Right atrium auricular region (tissue), 2 donors: ENCODE results near the gene NCOR2. TPM values are rescaled to one million over a fixed set of nuclear protein-coding genes. Genes with fewer than 3 reads are reported as not detected.

Experiments
- DNase-seq: peaks from one replicate; pipeline ENCODE4 v3.0.0-alpha.2; 2019; ENCODE audit warnings: low spot score
- H3K27ac ChIP-seq, 2 donors: fragments of 200-600 bp; sonication (generic); 1 replicate in 1 of 2; 2 replicates in 1 of 2; pipeline ENCODE4 v1.5.1; 2016 to 2019
- H3K27me3 ChIP-seq, 2 donors: fragments of 200-600 bp; sonication (generic); one replicate each; pipeline versions ENCODE4 v1.5.1 to v1.6.0; 2017 to 2019
- H3K36me3 ChIP-seq: fragments of 200-600 bp; sonication (generic); one replicate; pipeline ENCODE4 v1.5.1; 2016
- H3K4me1 ChIP-seq, 2 donors: fragments of 200-600 bp; sonication (generic); one replicate each; pipeline versions ENCODE4 v1.5.1 to v1.6.0; 2017 to 2019
- H3K4me3 ChIP-seq, 2 donors: fragments of 200-600 bp; sonication (generic); 1 replicate in 1 of 2; 2 replicates in 1 of 2; pipeline ENCODE4 v1.5.1; 2017 to 2019; ENCODE audit warnings: mild to moderate bottlenecking in 1 of 2, moderate library complexity in 1 of 2
- H3K9me3 ChIP-seq, 2 donors: fragments of 200-600 bp; sonication (generic); one replicate each; pipeline ENCODE4 v1.5.1; 2019
- CTCF ChIP-seq, 2 donors: fragments of 200-600 bp; sonication (generic); IDR thresholded peaks; one replicate each; pipeline ENCODE4 v1.5.1; 2019; ENCODE audit warnings: antibody characterized with exemption in 2 of 2
- total RNA-seq, 2 donors: library from RNA; depleted of rRNA; stranded (reverse); fragments of >200 nt; gene quantifications; one replicate each; pipeline ENCODE4 v1.1.0, GENCODE V29; 2016

The NCOR2 gene
- total RNA-seq, 2 donors from 2014 or later: 62.9 to 104 TPM

- H3K27ac ChIP-seq: peak overlapping the region; percentile 25 to 64
- no peak for TF ChIP-seq CTCF (IDR thresholded peaks at IDR 0.05)
- DNase-seq: no peak
- no peaks in the 10 kb centered on the region for H3K27me3 ChIP-seq
- H3K4me1 ChIP-seq: peaks cover 0 to 90% of the 10 kb centered on the region in 2 donors
- H3K4me3 ChIP-seq: no peak overlapping the region
- no peaks in the 10 kb centered on the region for H3K9me3 ChIP-seq
- no peaks in the 10 kb centered on the region for H3K36me3 ChIP-seq
These were observed 12.9 kb downstream of the NCOR2 start for GRCh38 chr12:124554429-124555029.

GRCh38 chr12:124553862-124554428, 13.5 kb downstream of the NCOR2 start:
- Histone ChIP-seq H3K4me3 (no peak overlapping the region), H3K36me3 (no peaks in the 10 kb centered on the region), H3K4me1 (peaks cover 0 to 96% of the 10 kb centered on the region in 2 donors), H3K27me3 (no peaks in the 10 kb centered on the region), H3K9me3 (no peaks in the 10 kb centered on the region), H3K27ac (peak overlapping the region; percentile 25 to 64)
- no peak for DNase-seq
- TF ChIP-seq CTCF (IDR thresholded peaks at IDR 0.05): no peak

GRCh38 chr12:124551268-124552144, 15.9 kb downstream of the NCOR2 start:
- no peak overlapping the region for H3K4me3 ChIP-seq
- no peaks in the 10 kb centered on the region for H3K27me3 ChIP-seq
- DNase-seq: no peak
- no peaks in the 10 kb centered on the region for H3K36me3 ChIP-seq
- no peaks in the 10 kb centered on the region for H3K9me3 ChIP-seq
- H3K27ac ChIP-seq: peak overlapping the region; percentile 50 to 75
- no peak for TF ChIP-seq CTCF (IDR thresholded peaks at IDR 0.05)
- peaks cover 0 to 89% of the 10 kb centered on the region in 2 donors for H3K4me1 ChIP-seq

- Histone ChIP-seq H3K4me3 (no peak overlapping the region), H3K9me3 (no peaks in the 10 kb centered on the region), H3K4me1 (peaks cover 0 to 89% of the 10 kb centered on the region in 2 donors), H3K27ac (peak overlapping the region; percentile 50 to 75), H3K36me3 (no peaks in the 10 kb centered on the region), H3K27me3 (no peaks in the 10 kb centered on the region)
- no peak for DNase-seq
- TF ChIP-seq CTCF (IDR thresholded peaks at IDR 0.05): no peak
These were observed 17.0 kb downstream of the NCOR2 start for GRCh38 chr12:124550123-124551089.

- peaks cover 0 to 89% of the 10 kb centered on the region in 2 donors for H3K4me1 ChIP-seq
- H3K27ac ChIP-seq: peak overlapping the region; percentile 38 to 75
These were observed 17.8 kb downstream of the NCOR2 start for GRCh38 chr12:124549629-124550028.

More at GRCh38 chr12:124549629-124550028, 17.8 kb downstream of the NCOR2 start:
- H3K4me3 ChIP-seq: no peak overlapping the region
- no peaks in the 10 kb centered on the region for H3K27me3 ChIP-seq
- no peak for DNase-seq
- no peak for TF ChIP-seq CTCF (IDR thresholded peaks at IDR 0.05)
- no peaks in the 10 kb centered on the region for H3K36me3 ChIP-seq
- no peaks in the 10 kb centered on the region for H3K9me3 ChIP-seq
